HepG2 (cell line): ENCODE results near the gene MYO1B. TPM values are rescaled to one million over a fixed set of nuclear protein-coding genes. Genes with fewer than 3 reads are reported as not detected.

ENCODE experiments used
- AGO1 ChIP-seq: fragments of 200-400 bp; formaldehyde crosslinking; IDR thresholded peaks from 2 replicates; pipeline ENCODE4 v1.6.1; 2017; ENCODE audit warnings: mild to moderate bottlenecking, low read depth, low read length, moderate library complexity; ENCODE audit not compliant: poor library complexity, severe bottlenecking
- ARNTL ChIP-seq: sonication (generic); formaldehyde crosslinking; IDR thresholded peaks from 2 replicates; pipeline ENCODE4 v1.4.0; 2020; ENCODE audit warnings: mild to moderate bottlenecking, missing genetic modification reagents
- CENPX ChIP-seq: sonication (generic); formaldehyde crosslinking; IDR thresholded peaks from 2 replicates; pipeline ENCODE4 v1.9.0; 2021; ENCODE audit warnings: mild to moderate bottlenecking, missing genetic modification reagents, moderate library complexity
- FOSL1 ChIP-seq: sonication (generic); formaldehyde crosslinking; IDR thresholded peaks from 2 replicates; pipeline ENCODE4 v1.9.0; 2021; ENCODE audit warnings: missing genetic modification reagents, borderline replicate concordance
- MIER2 ChIP-seq: IDR thresholded peaks from 2 replicates; pipeline ENCODE4 v1.6.1; 2016; ENCODE audit warnings: missing biosample characterization, missing genetic modification reagents
- MIXL1 ChIP-seq: IDR thresholded peaks from 2 replicates; pipeline ENCODE4 v1.6.1; 2016
- ZBTB8A ChIP-seq: sonication (generic); formaldehyde crosslinking; IDR thresholded peaks from 2 replicates; pipeline ENCODE4 v1.4.0; 2020; ENCODE audit warnings: mild to moderate bottlenecking, low read depth, missing genetic modification reagents, borderline replicate concordance
- ZFP37 ChIP-seq: sonication (generic); formaldehyde crosslinking; IDR thresholded peaks from 2 replicates; pipeline ENCODE4 v1.4.0; 2020; ENCODE audit warnings: missing genetic modification reagents, borderline replicate concordance
- ZNF557 ChIP-seq: sonication (generic); formaldehyde crosslinking; IDR thresholded peaks from 2 replicates; pipeline ENCODE4 v1.4.0; 2020; ENCODE audit warnings: missing genetic modification reagents
- ZNF749 ChIP-seq: sonication (generic); formaldehyde crosslinking; IDR thresholded peaks from 2 replicates; pipeline ENCODE4 v1.8.0; 2022; ENCODE audit warnings: mild to moderate bottlenecking, missing genetic modification reagents, moderate library complexity, borderline replicate concordance
- polyA plus RNA-seq, 8 experiments: library from polyadenylated mRNA; depleted of rRNA in 3 of 8; stranded (reverse) in 7 of 8; unstranded in 1 of 8; fragments of >200 nt; fragmentation: Illumina TruSeq in 4 of 8; extraction: Trizol in 4 of 8; gene quantifications; 2 replicates each; pipeline versions ENCODE4 v1.2.1 to v1.2.3, GENCODE V29; 2011 to 2016; ENCODE audit warnings: low read depth in 4 of 8, missing spikeins in 1 of 8, mixed read lengths in 1 of 8; ENCODE audit not compliant: insufficient read depth in 1 of 8
- total RNA-seq, 5 experiments: library from RNA; depleted of rRNA; stranded (reverse); fragments of >200 nt; fragmentation: Illumina TruSeq; extraction: Trizol; gene quantifications; 2 replicates each; pipeline ENCODE4 v1.2.3, GENCODE V29; 2016; ENCODE audit warnings: low read depth in 1 of 5
- TF ChIP-seq, protein P1 (sequence below), 2 experiments: fragments of 450-650 bp in 1 of 2; sonication (generic) in 1 of 2; formaldehyde crosslinking in 1 of 2; IDR thresholded peaks; 2 replicates each; pipeline versions ENCODE4 v1.6.1 to v1.8.0; 2016 to 2022; ENCODE audit warnings: antibody characterized with exemption in 1 of 2, mild to moderate bottlenecking in 1 of 2, missing genetic modification reagents in 1 of 2
- TF ChIP-seq, protein P2 (sequence below): sonication (generic); formaldehyde crosslinking; IDR thresholded peaks from 2 replicates; pipeline ENCODE4 v1.5.1; 2020; ENCODE audit warnings: missing genetic modification reagents, mild to moderate bottlenecking, borderline replicate concordance
- TF ChIP-seq, protein P3 (sequence below): sonication (generic); formaldehyde crosslinking; IDR thresholded peaks from 2 replicates; pipeline ENCODE4 v1.4.0; 2020; ENCODE audit warnings: mild to moderate bottlenecking, missing genetic modification reagents, borderline replicate concordance

MYO1B gene
- total and polyA plus RNA-seq, 2 of the 13 experiments (the other 11 are each of a cell fraction or from before 2014, with no cell fraction given), result 36.9 to 89.8 TPM

DNA sequence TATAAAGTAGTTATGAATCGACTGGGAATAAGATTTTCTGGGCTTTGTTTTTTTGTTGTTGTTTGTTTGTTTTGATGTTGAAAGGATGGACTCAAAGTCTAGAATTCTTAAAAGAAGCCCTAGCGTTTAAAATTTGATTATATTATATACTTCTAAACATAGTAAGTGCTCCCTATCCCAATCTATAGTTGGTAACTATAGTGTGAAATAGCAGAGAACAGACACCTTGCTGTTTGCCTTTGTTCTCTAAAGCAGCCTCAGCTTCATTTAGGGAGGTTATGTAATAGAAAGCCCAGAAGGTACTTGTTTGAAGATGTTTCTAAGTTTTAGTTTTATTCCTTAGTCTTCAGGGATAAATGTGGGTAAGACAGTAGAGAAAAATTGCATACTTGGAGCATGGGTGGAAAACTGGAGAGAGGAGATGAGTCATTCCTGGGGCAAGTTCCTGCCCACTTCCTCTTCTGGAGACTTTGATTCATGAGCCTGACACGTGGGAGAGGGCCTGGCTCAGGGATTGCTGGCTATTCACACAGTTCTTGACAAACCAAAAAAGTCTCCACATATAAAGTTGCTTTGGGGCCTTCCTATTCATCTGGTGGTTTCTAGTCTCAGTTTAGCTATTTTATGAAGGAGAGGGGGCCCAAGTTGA lies 131.9 kb downstream of the MYO1B start (continued):
- TF ChIP-seq, protein P1, sequence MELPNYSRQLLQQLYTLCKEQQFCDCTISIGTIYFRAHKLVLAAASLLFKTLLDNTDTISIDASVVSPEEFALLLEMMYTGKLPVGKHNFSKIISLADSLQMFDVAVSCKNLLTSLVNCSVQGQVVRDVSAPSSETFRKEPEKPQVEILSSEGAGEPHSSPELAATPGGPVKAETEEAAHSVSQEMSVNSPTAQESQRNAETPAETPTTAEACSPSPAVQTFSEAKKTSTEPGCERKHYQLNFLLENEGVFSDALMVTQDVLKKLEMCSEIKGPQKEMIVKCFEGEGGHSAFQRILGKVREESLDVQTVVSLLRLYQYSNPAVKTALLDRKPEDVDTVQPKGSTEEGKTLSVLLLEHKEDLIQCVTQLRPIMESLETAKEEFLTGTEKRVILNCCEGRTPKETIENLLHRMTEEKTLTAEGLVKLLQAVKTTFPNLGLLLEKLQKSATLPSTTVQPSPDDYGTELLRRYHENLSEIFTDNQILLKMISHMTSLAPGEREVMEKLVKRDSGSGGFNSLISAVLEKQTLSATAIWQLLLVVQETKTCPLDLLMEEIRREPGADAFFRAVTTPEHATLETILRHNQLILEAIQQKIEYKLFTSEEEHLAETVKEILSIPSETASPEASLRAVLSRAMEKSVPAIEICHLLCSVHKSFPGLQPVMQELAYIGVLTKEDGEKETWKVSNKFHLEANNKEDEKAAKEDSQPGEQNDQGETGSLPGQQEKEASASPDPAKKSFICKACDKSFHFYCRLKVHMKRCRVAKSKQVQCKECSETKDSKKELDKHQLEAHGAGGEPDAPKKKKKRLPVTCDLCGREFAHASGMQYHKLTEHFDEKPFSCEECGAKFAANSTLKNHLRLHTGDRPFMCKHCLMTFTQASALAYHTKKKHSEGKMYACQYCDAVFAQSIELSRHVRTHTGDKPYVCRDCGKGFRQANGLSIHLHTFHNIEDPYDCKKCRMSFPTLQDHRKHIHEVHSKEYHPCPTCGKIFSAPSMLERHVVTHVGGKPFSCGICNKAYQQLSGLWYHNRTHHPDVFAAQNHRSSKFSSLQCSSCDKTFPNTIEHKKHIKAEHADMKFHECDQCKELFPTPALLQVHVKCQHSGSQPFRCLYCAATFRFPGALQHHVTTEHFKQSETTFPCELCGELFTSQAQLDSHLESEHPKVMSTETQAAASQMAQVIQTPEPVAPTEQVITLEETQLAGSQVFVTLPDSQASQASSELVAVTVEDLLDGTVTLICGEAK (IDR thresholded peaks at IDR 0.05), result no peak
- TF ChIP-seq, protein P1 (CRISPR knock-in tag; IDR thresholded peaks at IDR 0.05), result no peak; the same call in 1 of the 2 replicates
- TF ChIP-seq ZFP37 (CRISPR knock-in tag) (peak; percentile 81; the same call in 1 of the 2 replicates), ZNF749 (CRISPR knock-in tag) (no peak; the same call in 1 of the 2 replicates), ARNTL (CRISPR knock-in tag) (peak; percentile 70; the same call in 1 of the 2 replicates), CENPX (no peak), ZNF557 (0 out of 2 replicates have a peak, but pooled peaks have one; percentile 49), AGO1 (no peak), MIER2 (no peak), MIXL1 (peak; percentile 73), ZBTB8A (no peak), FOSL1 (CRISPR knock-in tag) (peak; percentile 93)
- TF ChIP-seq, protein P2, sequence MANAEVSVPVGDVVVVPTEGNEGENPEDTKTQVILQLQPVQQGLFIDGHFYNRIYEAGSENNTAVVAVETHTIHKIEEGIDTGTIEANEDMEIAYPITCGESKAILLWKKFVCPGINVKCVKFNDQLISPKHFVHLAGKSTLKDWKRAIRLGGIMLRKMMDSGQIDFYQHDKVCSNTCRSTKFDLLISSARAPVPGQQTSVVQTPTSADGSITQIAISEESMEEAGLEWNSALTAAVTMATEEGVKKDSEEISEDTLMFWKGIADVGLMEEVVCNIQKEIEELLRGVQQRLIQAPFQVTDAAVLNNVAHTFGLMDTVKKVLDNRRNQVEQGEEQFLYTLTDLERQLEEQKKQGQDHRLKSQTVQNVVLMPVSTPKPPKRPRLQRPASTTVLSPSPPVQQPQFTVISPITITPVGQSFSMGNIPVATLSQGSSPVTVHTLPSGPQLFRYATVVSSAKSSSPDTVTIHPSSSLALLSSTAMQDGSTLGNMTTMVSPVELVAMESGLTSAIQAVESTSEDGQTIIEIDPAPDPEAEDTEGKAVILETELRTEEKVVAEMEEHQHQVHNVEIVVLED, result no peak
- TF ChIP-seq, protein P3, sequence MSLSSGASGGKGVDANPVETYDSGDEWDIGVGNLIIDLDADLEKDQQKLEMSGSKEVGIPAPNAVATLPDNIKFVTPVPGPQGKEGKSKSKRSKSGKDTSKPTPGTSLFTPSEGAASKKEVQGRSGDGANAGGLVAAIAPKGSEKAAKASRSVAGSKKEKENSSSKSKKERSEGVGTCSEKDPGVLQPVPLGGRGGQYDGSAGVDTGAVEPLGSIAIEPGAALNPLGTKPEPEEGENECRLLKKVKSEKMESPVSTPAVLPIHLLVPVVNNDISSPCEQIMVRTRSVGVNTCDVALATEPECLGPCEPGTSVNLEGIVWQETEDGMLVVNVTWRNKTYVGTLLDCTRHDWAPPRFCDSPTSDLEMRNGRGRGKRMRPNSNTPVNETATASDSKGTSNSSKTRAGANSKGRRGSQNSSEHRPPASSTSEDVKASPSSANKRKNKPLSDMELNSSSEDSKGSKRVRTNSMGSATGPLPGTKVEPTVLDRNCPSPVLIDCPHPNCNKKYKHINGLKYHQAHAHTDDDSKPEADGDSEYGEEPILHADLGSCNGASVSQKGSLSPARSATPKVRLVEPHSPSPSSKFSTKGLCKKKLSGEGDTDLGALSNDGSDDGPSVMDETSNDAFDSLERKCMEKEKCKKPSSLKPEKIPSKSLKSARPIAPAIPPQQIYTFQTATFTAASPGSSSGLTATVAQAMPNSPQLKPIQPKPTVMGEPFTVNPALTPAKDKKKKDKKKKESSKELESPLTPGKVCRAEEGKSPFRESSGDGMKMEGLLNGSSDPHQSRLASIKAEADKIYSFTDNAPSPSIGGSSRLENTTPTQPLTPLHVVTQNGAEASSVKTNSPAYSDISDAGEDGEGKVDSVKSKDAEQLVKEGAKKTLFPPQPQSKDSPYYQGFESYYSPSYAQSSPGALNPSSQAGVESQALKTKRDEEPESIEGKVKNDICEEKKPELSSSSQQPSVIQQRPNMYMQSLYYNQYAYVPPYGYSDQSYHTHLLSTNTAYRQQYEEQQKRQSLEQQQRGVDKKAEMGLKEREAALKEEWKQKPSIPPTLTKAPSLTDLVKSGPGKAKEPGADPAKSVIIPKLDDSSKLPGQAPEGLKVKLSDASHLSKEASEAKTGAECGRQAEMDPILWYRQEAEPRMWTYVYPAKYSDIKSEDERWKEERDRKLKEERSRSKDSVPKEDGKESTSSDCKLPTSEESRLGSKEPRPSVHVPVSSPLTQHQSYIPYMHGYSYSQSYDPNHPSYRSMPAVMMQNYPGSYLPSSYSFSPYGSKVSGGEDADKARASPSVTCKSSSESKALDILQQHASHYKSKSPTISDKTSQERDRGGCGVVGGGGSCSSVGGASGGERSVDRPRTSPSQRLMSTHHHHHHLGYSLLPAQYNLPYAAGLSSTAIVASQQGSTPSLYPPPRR (CRISPR knock-in tag), result no peak
